ENCODE results near the gene CACNB4. TPM values are rescaled to one million over a fixed set of nuclear protein-coding genes. Genes with fewer than 3 reads are reported as not detected.
"Not testable (repeated sequence)": the region's sequence is repeated elsewhere in the genome, so short reads cannot be mapped to it uniquely, and the experiment has no call there.

Gene CACNB4
- total and polyA plus RNA-seq, 4 donors, result 13.8 to 62.9 (median 23.6) TPM

DNA sequence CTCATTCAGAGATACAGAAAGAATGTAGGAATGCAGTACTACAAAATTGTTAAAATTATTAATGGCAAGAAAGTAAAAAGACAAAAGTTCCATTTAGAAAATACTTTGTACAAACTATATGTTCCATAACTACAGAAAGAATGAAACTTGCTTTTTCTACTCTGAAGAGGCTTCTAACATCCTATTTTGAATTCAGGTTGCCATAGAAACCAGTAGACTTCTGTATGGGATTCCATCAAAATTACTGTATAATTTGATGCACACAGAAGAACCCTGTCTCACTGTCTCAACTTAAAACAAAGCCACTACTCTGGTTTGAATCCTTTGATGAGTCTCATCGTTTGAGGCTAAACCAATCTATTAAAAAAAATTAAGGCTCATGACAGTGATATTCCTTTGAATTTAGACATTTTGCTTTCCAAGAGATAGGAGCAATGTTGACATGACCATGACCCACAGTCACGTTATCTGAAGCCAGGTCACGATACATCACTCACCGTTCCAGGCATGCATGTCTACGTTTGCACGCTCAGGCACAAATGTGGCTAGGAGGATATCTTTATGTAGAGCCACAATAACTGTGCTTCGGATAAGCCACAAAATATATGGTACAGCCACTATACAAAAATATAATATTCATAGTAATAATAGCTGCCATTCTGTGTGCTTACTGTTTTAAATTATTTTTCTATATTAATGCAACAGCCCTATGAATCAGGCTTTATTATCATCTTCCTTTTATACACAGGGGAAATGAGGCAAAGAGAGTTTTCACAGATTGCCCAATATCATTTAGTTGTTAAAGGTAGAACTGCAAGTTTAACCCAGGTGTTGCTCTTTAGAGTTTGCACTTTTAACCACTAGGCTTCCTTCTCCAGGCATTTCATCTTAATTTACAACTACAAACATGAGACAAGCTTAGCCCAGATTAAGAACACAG, 82.4 kb downstream of the CACNB4 start:
- peak in 2 of 6 donors; percentile 66 to 68 for DNase-seq (ENCODE audit: low read depth in 4 of 6, low spot score in 6 of 6)
- H3K27ac ChIP-seq (ENCODE audit: low read depth, low read length), result no peak overlapping the region

GRCh38 chr2:152015552-152015951, 83.3 kb downstream of the CACNB4 start:
- Histone ChIP-seq H3K4me3 (ENCODE audit: low read depth, low read length) (no peak overlapping the region), H3K27me3 (ENCODE audit: control insufficient read depth, insufficient read depth, low read length) (no peaks in the 10 kb centered on the region), H3K9me3 (ENCODE audit: control insufficient read depth, insufficient read depth, low read length) (no peaks in the 10 kb centered on the region), H3K4me1 (ENCODE audit: control insufficient read depth, insufficient read depth, low read length) (no peaks in the 10 kb centered on the region), H3K27ac (ENCODE audit: low read depth, low read length) (no peak overlapping the region), H3K36me3 (ENCODE audit: control insufficient read depth, insufficient read depth, low read length) (no peaks in the 10 kb centered on the region)
- 41% methylated on average over 5 of the region's 5 CpGs for WGBS (ENCODE audit: insufficient coverage)
- DNase-seq (ENCODE audit: low read depth in 4 of 6, low spot score in 6 of 6), result no peak

More for the DNA sequence above, 82.4 kb downstream of the CACNB4 start:
- Histone ChIP-seq H3K4me3 (ENCODE audit: low read depth, low read length) (no peak overlapping the region), H3K4me1 (ENCODE audit: control insufficient read depth, insufficient read depth, low read length) (no peaks in the 10 kb centered on the region), H3K9me3 (ENCODE audit: control insufficient read depth, insufficient read depth, low read length) (no peaks in the 10 kb centered on the region), H3K36me3 (ENCODE audit: control insufficient read depth, insufficient read depth, low read length) (no peaks in the 10 kb centered on the region), H3K27me3 (ENCODE audit: control insufficient read depth, insufficient read depth, low read length) (no peaks in the 10 kb centered on the region)
- WGBS (ENCODE audit: insufficient coverage), result 60% methylated on average over 1 of the region's 7 CpGs

DNA sequence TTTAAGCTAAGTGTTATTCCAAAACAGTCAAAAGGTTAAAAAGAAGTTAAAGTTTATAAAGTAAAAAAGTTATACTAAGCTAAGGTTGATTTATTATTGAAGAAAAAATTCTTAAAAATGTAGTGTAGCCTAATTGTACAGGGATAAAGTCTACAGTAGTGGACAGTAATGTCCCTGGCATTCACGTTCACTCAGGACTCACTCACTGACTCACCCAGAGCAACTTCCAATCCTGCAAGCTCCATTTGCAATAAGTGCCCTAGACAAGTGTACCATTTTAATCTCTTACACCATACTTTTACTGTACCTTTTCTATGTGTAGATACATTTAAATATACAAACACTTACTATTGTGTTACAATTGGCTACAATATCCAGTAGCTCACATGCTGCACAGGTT, 86.1 kb downstream of the CACNB4 start:
- whole genome bisulfite sequencing (ENCODE audit: insufficient coverage), result no CpG with 5 or more reads among the region's 1 CpG
- Histone ChIP-seq H3K4me1 (ENCODE audit: control insufficient read depth, insufficient read depth, low read length) (no peaks in the 10 kb centered on the region), H3K27me3 (ENCODE audit: control insufficient read depth, insufficient read depth, low read length) (no peaks in the 10 kb centered on the region), H3K4me3 (ENCODE audit: low read depth, low read length) (no peak overlapping the region), H3K27ac (ENCODE audit: low read depth, low read length) (no peak overlapping the region), H3K36me3 (ENCODE audit: control insufficient read depth, insufficient read depth, low read length) (no peaks in the 10 kb centered on the region), H3K9me3 (ENCODE audit: control insufficient read depth, insufficient read depth, low read length) (no peaks in the 10 kb centered on the region)
- no peak for DNase-seq (ENCODE audit: low read depth in 4 of 6, low spot score in 6 of 6)

DNA sequence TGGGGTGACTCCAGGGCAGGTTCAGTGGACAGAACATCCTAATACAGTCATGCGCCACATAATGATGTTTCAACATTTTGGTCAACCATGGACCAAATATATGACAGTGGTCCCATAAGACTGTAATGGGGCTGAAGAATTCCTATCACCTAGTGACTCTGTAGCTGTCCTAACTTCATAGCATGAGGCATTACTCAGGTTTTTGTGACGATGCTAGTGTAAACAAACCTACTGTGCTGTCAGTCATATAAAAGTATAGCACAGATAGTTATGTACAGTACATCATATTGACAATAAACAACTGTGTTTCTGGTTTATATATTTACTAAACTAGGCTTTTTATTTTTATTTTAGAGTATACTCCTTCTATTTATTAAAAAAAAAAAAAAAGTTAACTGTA, 87.1 kb downstream of the CACNB4 start:
- H3K27ac ChIP-seq (ENCODE audit: low read depth, low read length), result no peak overlapping the region
- H3K4me3 ChIP-seq (ENCODE audit: low read depth, low read length), result no peak overlapping the region
- no peaks in the 10 kb centered on the region for H3K27me3 ChIP-seq (ENCODE audit: control insufficient read depth, insufficient read depth, low read length)
- no peaks in the 10 kb centered on the region for H3K4me1 ChIP-seq (ENCODE audit: control insufficient read depth, insufficient read depth, low read length)
- 100% methylated on average over 1 of the region's 2 CpGs for WGBS (ENCODE audit: insufficient coverage)
- no peak for DNase-seq (ENCODE audit: low read depth in 4 of 6, low spot score in 6 of 6)
- no peaks in the 10 kb centered on the region for H3K9me3 ChIP-seq (ENCODE audit: control insufficient read depth, insufficient read depth, low read length)
- no peaks in the 10 kb centered on the region for H3K36me3 ChIP-seq (ENCODE audit: control insufficient read depth, insufficient read depth, low read length)

- no peak overlapping the region for H3K4me3 ChIP-seq (ENCODE audit: low read depth, low read length)
- no peaks in the 10 kb centered on the region for H3K27me3 ChIP-seq (ENCODE audit: control insufficient read depth, insufficient read depth, low read length)
- WGBS (ENCODE audit: insufficient coverage), result no CpG with 5 or more reads among the region's 4 CpGs
- no peak for DNase-seq (ENCODE audit: low read depth in 4 of 6, low spot score in 6 of 6)
- no peaks in the 10 kb centered on the region for H3K4me1 ChIP-seq (ENCODE audit: control insufficient read depth, insufficient read depth, low read length)
- H3K27ac ChIP-seq (ENCODE audit: low read depth, low read length), result no peak overlapping the region
- no peaks in the 10 kb centered on the region for H3K9me3 ChIP-seq (ENCODE audit: control insufficient read depth, insufficient read depth, low read length)
- H3K36me3 ChIP-seq (ENCODE audit: control insufficient read depth, insufficient read depth, low read length), result no peaks in the 10 kb centered on the region
Measured at GRCh38 chr2:152005607-152006006, 93.2 kb downstream of the CACNB4 start.

DNA sequence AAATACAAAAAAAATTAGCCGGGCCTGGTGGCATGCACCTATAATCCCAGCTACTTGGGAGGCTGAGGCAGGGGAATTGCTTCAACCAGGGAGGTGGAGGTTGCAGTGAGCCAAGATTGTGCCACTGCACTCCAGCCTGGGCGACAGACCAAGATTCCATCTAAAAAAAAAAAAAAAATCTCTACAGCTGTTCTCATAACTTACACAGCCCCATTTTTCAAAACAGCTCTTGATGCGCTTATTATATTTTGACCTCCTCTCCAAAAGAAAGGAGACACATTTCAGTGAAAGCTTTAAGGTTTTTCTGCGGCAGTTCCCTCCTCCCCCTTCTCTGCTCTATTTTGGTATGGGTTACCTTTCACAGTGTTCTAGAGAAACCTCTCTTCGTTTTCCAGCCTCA, 95.6 kb downstream of the CACNB4 start:
- not testable (repeated sequence) for H3K27ac ChIP-seq (ENCODE audit: low read depth, low read length); H3K9me3 ChIP-seq (ENCODE audit: control insufficient read depth, insufficient read depth, low read length); H3K36me3 ChIP-seq (ENCODE audit: control insufficient read depth, insufficient read depth, low read length); H3K4me3 ChIP-seq (ENCODE audit: low read depth, low read length); H3K27me3 ChIP-seq (ENCODE audit: control insufficient read depth, insufficient read depth, low read length); DNase-seq (ENCODE audit: low read depth in 4 of 6, low spot score in 6 of 6); H3K4me1 ChIP-seq (ENCODE audit: control insufficient read depth, insufficient read depth, low read length)
- 100% methylated on average over 1 of the region's 5 CpGs for WGBS (ENCODE audit: insufficient coverage)

GRCh38 chr2:151999053-151999452, 99.8 kb downstream of the CACNB4 start:
- no peaks in the 10 kb centered on the region for H3K27me3 ChIP-seq (ENCODE audit: control insufficient read depth, insufficient read depth, low read length)
- no peak overlapping the region for H3K4me3 ChIP-seq (ENCODE audit: low read depth, low read length)
- H3K27ac ChIP-seq (ENCODE audit: low read depth, low read length), result no peak overlapping the region
- no peaks in the 10 kb centered on the region for H3K4me1 ChIP-seq (ENCODE audit: control insufficient read depth, insufficient read depth, low read length)
- DNase-seq (ENCODE audit: low read depth in 4 of 6, low spot score in 6 of 6), result peak in 2 of 6 donors; percentile 17 to 62
- WGBS (ENCODE audit: insufficient coverage), result 25% methylated on average over 3 of the region's 6 CpGs
- no peaks in the 10 kb centered on the region for H3K9me3 ChIP-seq (ENCODE audit: control insufficient read depth, insufficient read depth, low read length)
- H3K36me3 ChIP-seq (ENCODE audit: control insufficient read depth, insufficient read depth, low read length), result no peaks in the 10 kb centered on the region

DNA sequence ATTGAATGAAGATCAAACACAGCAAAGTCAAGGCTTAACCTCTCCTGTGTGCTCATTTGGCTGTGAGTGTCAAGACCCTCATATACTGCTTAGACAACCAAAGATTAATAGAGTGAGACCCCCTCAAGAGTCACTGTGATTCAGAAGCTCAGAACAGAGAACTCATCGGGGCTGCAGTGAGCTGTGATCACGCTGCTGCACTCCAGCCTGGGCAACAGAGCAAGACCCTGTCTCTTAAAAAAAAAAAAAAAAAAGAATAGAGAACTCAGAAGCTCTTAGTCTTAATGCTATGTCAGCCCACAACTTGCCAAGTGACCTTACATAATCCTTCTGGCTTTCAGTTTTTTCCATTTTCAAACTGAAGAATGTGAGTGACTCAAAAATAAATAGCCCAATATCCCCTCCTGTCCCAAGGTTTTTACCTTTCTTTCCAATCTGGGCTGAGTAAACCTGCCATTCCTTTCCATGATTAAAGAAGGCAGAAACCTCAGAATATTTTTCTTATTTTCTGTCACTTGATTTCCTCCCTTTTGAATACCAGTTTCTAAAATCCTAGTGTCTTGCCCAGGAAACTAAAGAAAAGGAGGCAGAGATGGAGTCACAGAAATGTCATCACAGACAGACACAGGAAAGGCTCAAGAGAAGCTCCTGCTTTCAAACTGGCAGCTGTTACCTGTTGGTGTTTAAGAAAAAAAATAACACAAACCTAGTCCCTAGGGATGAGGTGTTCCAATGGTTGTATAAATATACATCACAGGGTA, 102.4 kb downstream of the CACNB4 start:
- no peak overlapping the region for H3K4me3 ChIP-seq (ENCODE audit: low read depth, low read length)
- H3K9me3 ChIP-seq (ENCODE audit: control insufficient read depth, insufficient read depth, low read length), result no peaks in the 10 kb centered on the region
- DNase-seq (ENCODE audit: low read depth in 4 of 6, low spot score in 6 of 6), result no peak
- no peaks in the 10 kb centered on the region for H3K4me1 ChIP-seq (ENCODE audit: control insufficient read depth, insufficient read depth, low read length)
- no peaks in the 10 kb centered on the region for H3K36me3 ChIP-seq (ENCODE audit: control insufficient read depth, insufficient read depth, low read length)
- no peak overlapping the region for H3K27ac ChIP-seq (ENCODE audit: low read depth, low read length)
- H3K27me3 ChIP-seq (ENCODE audit: control insufficient read depth, insufficient read depth, low read length), result no peaks in the 10 kb centered on the region
- no CpG with 5 or more reads among the region's 2 CpGs for WGBS (ENCODE audit: insufficient coverage)

GRCh38 chr2:151995161-151995557, 103.7 kb downstream of the CACNB4 start:
- no peak for DNase-seq (ENCODE audit: low read depth in 4 of 6, low spot score in 6 of 6)
- WGBS (ENCODE audit: insufficient coverage), result no CpG with 5 or more reads among the region's 2 CpGs
- no peak overlapping the region for H3K4me3 ChIP-seq (ENCODE audit: low read depth, low read length)
- no peaks in the 10 kb centered on the region for H3K27me3 ChIP-seq (ENCODE audit: control insufficient read depth, insufficient read depth, low read length)
- no peaks in the 10 kb centered on the region for H3K4me1 ChIP-seq (ENCODE audit: control insufficient read depth, insufficient read depth, low read length)
- H3K27ac ChIP-seq (ENCODE audit: low read depth, low read length), result no peak overlapping the region
- H3K9me3 ChIP-seq (ENCODE audit: control insufficient read depth, insufficient read depth, low read length), result no peaks in the 10 kb centered on the region
- H3K36me3 ChIP-seq (ENCODE audit: control insufficient read depth, insufficient read depth, low read length), result no peaks in the 10 kb centered on the region
